BE2C (cell line): ENCODE data around the gene CCR5AS.

Source experiments
- DNase-seq: peaks from one replicate; pipeline ENCODE4 v3.0.0-alpha.2; 2020
- H3K27me3 ChIP-seq: fragments of 250-450 bp; sonication (Bioruptor Pico); 2 replicates; pipeline ENCODE4 v1.5.1; 2020; ENCODE audit warnings: mild to moderate bottlenecking
- H3K36me3 ChIP-seq: fragments of 250-450 bp; sonication (Bioruptor Pico); 2 replicates; pipeline ENCODE4 v1.5.1; 2020; ENCODE audit warnings: mild to moderate bottlenecking
- H3K4me1 ChIP-seq: fragments of 250-450 bp; sonication (Bioruptor Pico); 2 replicates; pipeline ENCODE4 v1.5.1; 2020
- H3K4me3 ChIP-seq: 2 replicates; pipeline ENCODE4 v1.5.1; 2011; ENCODE audit warnings: low read depth, low read length
- H3K9me3 ChIP-seq: fragments of 250-450 bp; sonication (Bioruptor Pico); 2 replicates; pipeline ENCODE4 v1.5.1; 2020
- CTCF ChIP-seq: IDR thresholded peaks from 2 replicates; pipeline ENCODE4 v1.5.1; 2012; ENCODE audit warnings: mild to moderate bottlenecking, low read depth, low read length

CCR5AS gene

GRCh38 chr3:46406788-46407611 is at the start of gene CCR5AS, which contains the start of gene CCRL2:
TSS of gene CCR5AS (minus strand) at chr3:46407066.
TSS of gene CCRL2 (plus strand) at chr3:46407259. CDS start at chr3:46408080, 821 bp downstream.
- H3K4me1 ChIP-seq = no peaks in the 10 kb centered on the region
- no peak within 1 kb of the TSS for H3K4me3 ChIP-seq
- no peaks in the 10 kb centered on the region for H3K36me3 ChIP-seq
- H3K27me3 ChIP-seq = no peaks in the 10 kb centered on the region
- DNase-seq = no peak
- no peak for TF ChIP-seq CTCF
- H3K9me3 ChIP-seq = no peaks in the 10 kb centered on the region

- TF ChIP-seq CTCF = no peak
- Histone ChIP-seq H3K36me3 (no peaks in the 10 kb centered on the region), H3K9me3 (no peaks in the 10 kb centered on the region), H3K4me3 (no peak overlapping the region), H3K27me3 (no peaks in the 10 kb centered on the region), H3K4me1 (no peaks in the 10 kb centered on the region)
- no peak for DNase-seq
Observed at GRCh38 chr3:46456118-46456517, 49.3 kb upstream of the CCR5AS start.

- Histone ChIP-seq H3K9me3 (no peaks in the 10 kb centered on the region), H3K36me3 (no peaks in the 10 kb centered on the region), H3K4me1 (no peaks in the 10 kb centered on the region), H3K27me3 (no peaks in the 10 kb centered on the region), H3K4me3 (no peak overlapping the region)
- no peak for DNase-seq
- no peak for TF ChIP-seq CTCF
Observed at GRCh38 chr3:46455231-46456115, 48.6 kb upstream of the CCR5AS start.

- no peak for DNase-seq
- H3K9me3 ChIP-seq = no peaks in the 10 kb centered on the region
- H3K27me3 ChIP-seq = no peaks in the 10 kb centered on the region
- no peaks in the 10 kb centered on the region for H3K4me1 ChIP-seq
- no peak overlapping the region for H3K4me3 ChIP-seq
- no peaks in the 10 kb centered on the region for H3K36me3 ChIP-seq
- TF ChIP-seq CTCF = no peak
Observed at GRCh38 chr3:46454606-46455005, 47.7 kb upstream of the CCR5AS start.

- Histone ChIP-seq H3K9me3 (no peaks in the 10 kb centered on the region), H3K27me3 (no peaks in the 10 kb centered on the region), H3K36me3 (no peaks in the 10 kb centered on the region), H3K4me1 (no peaks in the 10 kb centered on the region), H3K4me3 (no peak overlapping the region)
- no peak for TF ChIP-seq CTCF
- DNase-seq = no peak
Observed at GRCh38 chr3:46454209-46454595, 47.3 kb upstream of the CCR5AS start.
